RWPE1 (cell line): ENCODE measurements around the gene CRHBP.
"Not testable (repeated sequence)": the region's sequence is repeated elsewhere in the genome, so short reads cannot be mapped to it uniquely, and the experiment has no call there.

Experiments used
- CTCF ChIA-PET: fragments of 350-600 bp; sonication (Branson Sonifier 250); formaldehyde crosslinking; extraction: SDS; loops from one replicate; lab custom pipeline; 2021; lab: Yijun Ruan, JAX
- POLR2A ChIA-PET: fragments of 400-600 bp; formaldehyde crosslinking; extraction: SDS; loops from one replicate; lab custom pipeline; 2020; ENCODE audit warnings: antibody characterized with exemption; ENCODE audit not compliant: low non-redundant PET; lab: Yijun Ruan, JAX
- DNase-seq: peaks from one replicate; pipeline ENCODE4 v3.0.0; 2012; ENCODE audit warnings: low spot score
- H3K27ac ChIP-seq: fragments of 450-650 bp; 2 replicates; pipeline ENCODE4 v1.5.1; 2017
- TF ChIP-seq, protein P1 (sequence below): fragments of 450-650 bp; conservative IDR thresholded peaks from 2 replicates; pipeline ENCODE4 v1.5.1; 2017; ENCODE audit warnings: low read depth, mild to moderate bottlenecking

The CRHBP gene

DNA sequence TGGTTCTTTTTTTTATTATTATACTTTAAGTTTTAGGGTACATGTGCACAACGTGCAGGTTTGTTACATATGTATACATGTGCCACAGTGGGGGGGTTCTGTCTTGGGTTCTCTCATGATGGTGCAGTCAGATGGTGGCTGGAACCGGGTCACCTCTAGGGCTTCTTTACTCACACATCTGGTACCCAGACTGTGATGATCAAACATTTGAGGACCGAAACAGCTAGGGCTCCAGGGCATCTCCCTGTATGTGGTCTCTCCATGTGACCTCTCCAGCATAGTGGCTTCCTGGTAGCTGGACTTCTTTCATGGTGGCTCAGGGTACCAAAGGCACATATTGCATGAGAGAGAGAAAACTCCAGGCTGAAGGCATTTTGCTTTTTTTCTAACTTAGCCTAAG, 9.8 kb upstream of the CRHBP start:
- ChIA-PET CTCF (no interaction called here), POLR2A (no interaction called here)
- TF ChIP-seq, protein P1, sequence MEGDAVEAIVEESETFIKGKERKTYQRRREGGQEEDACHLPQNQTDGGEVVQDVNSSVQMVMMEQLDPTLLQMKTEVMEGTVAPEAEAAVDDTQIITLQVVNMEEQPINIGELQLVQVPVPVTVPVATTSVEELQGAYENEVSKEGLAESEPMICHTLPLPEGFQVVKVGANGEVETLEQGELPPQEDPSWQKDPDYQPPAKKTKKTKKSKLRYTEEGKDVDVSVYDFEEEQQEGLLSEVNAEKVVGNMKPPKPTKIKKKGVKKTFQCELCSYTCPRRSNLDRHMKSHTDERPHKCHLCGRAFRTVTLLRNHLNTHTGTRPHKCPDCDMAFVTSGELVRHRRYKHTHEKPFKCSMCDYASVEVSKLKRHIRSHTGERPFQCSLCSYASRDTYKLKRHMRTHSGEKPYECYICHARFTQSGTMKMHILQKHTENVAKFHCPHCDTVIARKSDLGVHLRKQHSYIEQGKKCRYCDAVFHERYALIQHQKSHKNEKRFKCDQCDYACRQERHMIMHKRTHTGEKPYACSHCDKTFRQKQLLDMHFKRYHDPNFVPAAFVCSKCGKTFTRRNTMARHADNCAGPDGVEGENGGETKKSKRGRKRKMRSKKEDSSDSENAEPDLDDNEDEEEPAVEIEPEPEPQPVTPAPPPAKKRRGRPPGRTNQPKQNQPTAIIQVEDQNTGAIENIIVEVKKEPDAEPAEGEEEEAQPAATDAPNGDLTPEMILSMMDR, result no peak
- DNase-seq, result no peak
- H3K27ac ChIP-seq, result no peak overlapping the region

DNA sequence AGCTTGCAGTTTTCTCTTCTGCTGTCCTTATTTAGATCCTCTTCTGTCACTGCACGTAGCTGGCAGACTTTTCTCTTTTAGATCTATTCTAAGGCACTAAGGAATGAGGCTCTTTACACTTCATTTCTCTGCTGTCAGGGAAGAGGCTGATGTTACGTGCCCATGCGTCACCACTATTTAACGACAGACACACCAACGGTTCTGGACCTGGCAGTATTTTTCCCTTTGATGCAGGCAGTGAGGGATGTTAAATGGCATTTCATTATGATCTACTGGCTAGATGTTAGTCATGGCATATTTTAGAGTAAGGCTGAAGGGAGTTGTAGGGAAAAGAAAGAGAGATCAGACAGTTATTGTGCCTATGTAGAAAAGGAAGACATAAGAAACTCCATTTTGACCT, 8.2 kb upstream of the CRHBP start:
- CTCF ChIA-PET, result no interaction called here
- POLR2A ChIA-PET, result no interaction called here
- no peak for DNase-seq

DNA sequence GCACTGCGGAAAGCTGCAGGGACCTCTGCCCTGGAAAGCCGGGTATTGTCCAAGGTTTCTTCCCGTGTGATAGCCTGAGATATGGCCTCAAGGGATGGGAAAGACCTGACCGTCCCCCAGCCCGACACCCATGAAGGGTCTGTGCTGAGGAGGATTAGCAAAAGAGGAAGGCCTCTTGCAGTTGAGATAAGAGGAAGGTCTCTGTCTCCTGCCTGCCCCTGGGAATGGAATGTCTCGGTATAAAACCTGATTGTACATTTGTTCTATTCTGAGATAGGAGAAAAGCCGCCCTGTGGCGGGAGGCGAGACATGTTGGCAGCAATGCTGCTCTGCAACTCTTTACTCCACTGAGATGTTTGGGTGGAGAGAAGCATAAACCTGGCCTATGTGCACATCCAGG, 7.6 kb upstream of the CRHBP start:
- H3K27ac ChIP-seq, POLR2A ChIA-PET, DNase-seq, CTCF ChIA-PET: not testable (repeated sequence)

More for the DNA sequence above, 8.2 kb upstream of the CRHBP start:
- TF ChIP-seq, protein P1, result no peak
- no peak overlapping the region for H3K27ac ChIP-seq

DNA sequence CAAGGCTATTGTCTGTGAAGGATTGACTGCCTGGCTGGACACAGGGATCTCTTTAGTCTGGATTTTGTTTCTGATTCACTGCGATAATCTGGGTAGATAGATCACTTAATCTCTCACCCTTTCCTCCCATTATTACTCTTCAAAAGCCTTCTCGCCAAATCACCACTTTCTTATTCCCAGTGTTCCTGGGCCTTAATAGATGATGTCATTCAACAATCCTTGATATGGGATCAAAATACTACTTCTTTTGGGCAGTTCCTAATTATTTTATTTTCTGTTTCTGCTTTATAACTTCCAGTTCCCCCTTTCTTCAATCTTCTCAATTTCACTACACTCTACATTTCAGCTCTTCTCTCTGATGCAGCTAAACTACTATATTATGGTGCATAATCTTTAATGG, 6.8 kb upstream of the CRHBP start:
- POLR2A ChIA-PET, result no interaction called here
- TF ChIP-seq, protein P1, result no peak
- DNase-seq, result no peak
- CTCF ChIA-PET, result no interaction called here
- no peak overlapping the region for H3K27ac ChIP-seq

DNA sequence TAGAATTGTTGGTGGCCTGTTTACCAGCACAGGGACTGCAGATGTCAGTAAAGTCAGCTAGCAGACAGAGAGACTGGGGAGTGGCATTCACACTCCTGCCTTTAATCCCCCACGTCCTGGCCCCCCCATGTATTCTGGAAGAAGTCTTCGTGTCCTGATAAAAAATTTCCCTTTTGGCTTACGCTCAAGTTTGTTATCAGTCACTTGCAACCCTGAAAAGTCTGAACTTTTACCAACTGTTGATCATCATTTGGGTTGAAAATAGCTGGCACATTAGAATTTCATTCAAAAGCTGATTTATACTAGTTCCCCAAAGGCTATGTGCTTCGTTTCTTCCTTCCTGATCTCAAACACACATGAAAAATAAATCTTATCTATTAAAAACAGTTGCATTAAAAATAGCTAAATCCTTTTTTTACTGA, 5.8 kb upstream of the CRHBP start:
- ChIA-PET CTCF (no interaction called here), POLR2A (no interaction called here)
- H3K27ac ChIP-seq, result no peak overlapping the region
- TF ChIP-seq, protein P1, result no peak
- DNase-seq, result no peak

DNA sequence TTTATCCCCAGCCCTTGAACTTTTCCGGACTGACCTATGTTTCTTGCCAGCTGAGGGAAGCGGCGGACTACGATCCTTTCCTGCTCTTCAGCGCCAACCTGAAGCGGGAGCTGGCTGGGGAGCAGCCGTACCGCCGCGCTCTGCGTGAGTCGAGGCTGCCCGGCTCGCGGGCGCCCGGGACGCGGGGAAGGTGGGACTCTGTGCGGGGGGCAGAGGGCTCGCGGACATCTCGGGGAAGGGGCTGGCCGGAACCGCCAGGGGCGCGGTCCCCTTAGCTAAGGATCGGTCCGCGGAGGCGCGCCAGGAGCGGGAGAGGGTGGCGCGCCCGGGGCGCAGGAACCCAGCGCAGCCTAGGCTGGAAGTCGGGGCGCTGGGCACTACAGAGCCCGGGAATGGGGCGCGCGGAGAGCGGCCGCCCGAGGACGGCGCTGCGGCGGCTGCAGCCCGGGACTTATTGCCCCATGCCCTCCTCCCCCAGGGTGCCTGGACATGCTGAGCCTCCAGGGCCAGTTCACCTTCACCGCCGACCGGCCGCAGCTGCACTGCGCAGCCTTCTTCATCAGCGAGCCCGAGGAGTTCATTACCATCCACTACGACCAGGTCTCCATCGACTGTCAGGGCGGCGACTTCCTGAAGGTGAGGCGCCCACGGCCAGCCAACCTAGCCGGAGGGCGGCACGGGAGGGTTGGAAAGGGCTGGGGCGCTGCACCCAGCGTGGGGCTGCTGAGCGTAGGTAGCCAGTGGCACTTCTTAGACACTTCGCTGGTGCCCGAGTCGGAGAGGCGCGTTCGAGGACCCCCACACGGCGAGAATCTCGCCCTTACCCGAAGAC, 922 bp downstream of the CRHBP start:
- TF ChIP-seq, protein P1, result no peak
- ChIA-PET CTCF (interaction anchor here (0.5 kb wide), 1 partner anchor 1796 kb away, joined by 5 read pairs; no protein-coding TSS in a partner anchor), POLR2A (no interaction called here)
- DNase-seq, result no peak
- H3K27ac ChIP-seq, result no peak overlapping the region

DNA sequence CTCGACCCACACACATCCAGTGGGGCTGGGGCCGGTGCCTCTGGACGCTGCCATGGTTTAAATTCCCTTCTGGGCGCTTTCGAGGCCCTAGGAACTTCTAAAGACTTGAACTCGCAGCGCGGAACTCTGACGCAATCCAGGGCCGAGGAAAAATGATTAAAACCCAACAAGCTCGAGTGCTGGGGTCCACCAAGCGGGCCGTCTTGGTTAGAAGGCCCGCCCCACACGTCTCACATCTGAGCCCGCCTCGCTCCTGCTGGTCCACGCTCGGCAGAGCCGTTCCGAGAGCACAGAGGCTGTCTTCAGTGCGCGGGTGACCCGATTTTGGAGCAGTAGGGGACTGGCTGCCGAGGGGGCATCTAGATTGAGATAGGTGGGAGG, 1.5 kb downstream of the CRHBP start:
- TF ChIP-seq, protein P1, result no peak
- ChIA-PET CTCF (no interaction called here), POLR2A (no interaction called here)
- no peak for DNase-seq
- H3K27ac ChIP-seq, result no peak overlapping the region
